Left hindlimb (tissue), 1 donor: ENCODE measurements around the gene DUSP2.
A peak's percentile ranks its signal among the peaks of the same experiment; 100 is the strongest.

ENCODE experiments used
- DNase-seq: peaks from one replicate; pipeline ENCODE4 v3.0.0-alpha.2; 2018

DUSP2 gene

GRCh38 chr2:96131152-96131812, 14.0 kb downstream of the DUSP2 start:
- no peak for DNase-seq

GRCh38 chr2:96130483-96130882, 14.8 kb downstream of the DUSP2 start:
- DNase-seq: no peak

- no peak for DNase-seq
These were observed 15.6 kb downstream of the DUSP2 start for GRCh38 chr2:96129528-96130120.

GRCh38 chr2:96128456-96128855, 16.8 kb downstream of the DUSP2 start:
- no peak for DNase-seq

GRCh38 chr2:96124406-96125265, 20.6 kb downstream of the DUSP2 start:
- DNase-seq: no peak

GRCh38 chr2:96123936-96124335, 21.3 kb downstream of the DUSP2 start:
- DNase-seq: no peak

GRCh38 chr2:96123290-96123689, 21.9 kb downstream of the DUSP2 start:
- DNase-seq: no peak

GRCh38 chr2:96122391-96122790, 22.8 kb downstream of the DUSP2 start:
- DNase-seq: no peak

GRCh38 chr2:96121414-96121813, 23.8 kb downstream of the DUSP2 start:
- DNase-seq: no peak

GRCh38 chr2:96120991-96121390, 24.2 kb downstream of the DUSP2 start:
- peak; percentile 7 for DNase-seq

GRCh38 chr2:96120091-96120720, 25.0 kb downstream of the DUSP2 start:
- DNase-seq: peak; percentile 23

GRCh38 chr2:96119389-96119751, 25.9 kb downstream of the DUSP2 start:
- peak; percentile 16 for DNase-seq

GRCh38 chr2:96118698-96119388, 26.4 kb downstream of the DUSP2 start:
- DNase-seq: peak; percentile 17

- DNase-seq: peak; percentile 24
These were observed 27.3 kb downstream of the DUSP2 start for GRCh38 chr2:96117701-96118588.

- peak; percentile 51 for DNase-seq
These were observed 28.2 kb downstream of the DUSP2 start for GRCh38 chr2:96116879-96117533.

- DNase-seq: peak; percentile 66
These were observed 28.8 kb downstream of the DUSP2 start, which contains the start of gene ADRA2B for GRCh38 chr2:96116424-96116878. TSS of gene ADRA2B (minus strand) at chr2:96116571. CDS start at chr2:96116149, 422 bp downstream.

- peak; percentile 20 for DNase-seq
These were observed 29.4 kb downstream of the DUSP2 start for GRCh38 chr2:96115631-96116423.

- DNase-seq: peak; percentile 25
These were observed 30.2 kb downstream of the DUSP2 start for GRCh38 chr2:96114903-96115581.

GRCh38 chr2:96114546-96114902, 30.7 kb downstream of the DUSP2 start:
- peak; percentile 31 for DNase-seq

GRCh38 chr2:96113951-96114350, 31.3 kb downstream of the DUSP2 start:
- no peak for DNase-seq
